Breast epithelium (tissue), 3 donors: ENCODE data around the gene MYO5B.

Experiments used
- CTCF ChIP-seq, 3 donors: fragments of 450-650 bp; IDR thresholded peaks; one replicate each; pipeline ENCODE4 v1.5.1; 2016 to 2017; ENCODE audit warnings: antibody characterized with exemption in 3 of 3, mild to moderate bottlenecking in 3 of 3, moderate library complexity in 3 of 3
- POLR2A ChIP-seq: fragments of 450-650 bp; IDR thresholded peaks from one replicate; pipeline ENCODE4 v1.6.1; 2016; ENCODE audit warnings: antibody characterized with exemption, mild to moderate bottlenecking, moderate library complexity
- POLR2AphosphoS5 ChIP-seq, 3 donors: sonication (generic); formaldehyde crosslinking; IDR thresholded peaks; one replicate each; pipeline ENCODE4 v1.6.1; 2017; ENCODE audit warnings: antibody characterized with exemption in 3 of 3

GRCh38 chr18:50051288-50051687 is 143.7 kb downstream of the MYO5B start:
- TF ChIP-seq POLR2A (no peak), CTCF (IDR thresholded peaks at IDR 0.05) (no peak), POLR2AphosphoS5 (IDR thresholded peaks at IDR 0.05) (no peak)
